ENCODE data around the gene OPCML. TPM values are rescaled to one million over a fixed set of nuclear protein-coding genes. Genes with fewer than 3 reads are reported as not detected.

Gene OPCML
- total RNA-seq, 4 donors from 2014 or later = 0.33 TPM; not detected in 3

- WGBS, 2 donors = 78 to 85% methylated on average over 5 of the region's 5 CpGs
- DNase-seq = no peak
Measured at GRCh38 chr11:132865623-132866022, 666.7 kb downstream of the OPCML start.

GRCh38 chr11:132864811-132865576 lies 667.3 kb downstream of the OPCML start:
- no peaks in the 10 kb centered on the region for H3K27me3 ChIP-seq
- no peak overlapping the region for H3K27ac ChIP-seq
- 90% methylated on average over 17 of the region's 17 CpGs for WGBS, 2 donors
- H3K4me1 ChIP-seq = no peaks in the 10 kb centered on the region
- TF ChIP-seq POLR2A (IDR thresholded peaks at IDR 0.05) = no peak
- no peak for TF ChIP-seq CTCF (IDR thresholded peaks at IDR 0.05)
- no peak overlapping the region for H3K4me3 ChIP-seq (replicated peaks in 1 of 3)
- H3K36me3 ChIP-seq = no peaks in the 10 kb centered on the region
- intact Hi-C loops (cut with DNase I) = no loop called here
- DNase-seq = no peak
- no peaks in the 10 kb centered on the region for H3K9me3 ChIP-seq

More at GRCh38 chr11:132865623-132866022, 666.7 kb downstream of the OPCML start:
- H3K9me3 ChIP-seq = no peaks in the 10 kb centered on the region
- H3K27me3 ChIP-seq = no peaks in the 10 kb centered on the region
- no peak overlapping the region for H3K27ac ChIP-seq
- no peaks in the 10 kb centered on the region for H3K4me1 ChIP-seq
- H3K4me3 ChIP-seq (replicated peaks in 1 of 3) = no peak overlapping the region
- no peaks in the 10 kb centered on the region for H3K36me3 ChIP-seq
- intact Hi-C loops (cut with DNase I) = no loop called here
- TF ChIP-seq POLR2A (IDR thresholded peaks at IDR 0.05) (no peak), CTCF (IDR thresholded peaks at IDR 0.05) (no peak)

GRCh38 chr11:132862933-132863332 lies 669.4 kb downstream of the OPCML start:
- intact Hi-C loops (cut with DNase I) = no loop called here
- Histone ChIP-seq H3K4me1 (no peaks in the 10 kb centered on the region), H3K9me3 (no peaks in the 10 kb centered on the region), H3K27me3 (no peaks in the 10 kb centered on the region), H3K4me3 (replicated peaks in 1 of 3) (no peak overlapping the region), H3K36me3 (no peaks in the 10 kb centered on the region), H3K27ac (no peak overlapping the region)
- 76 to 87% methylated on average over 5 of the region's 5 CpGs for WGBS, 2 donors
- TF ChIP-seq CTCF (IDR thresholded peaks at IDR 0.05) (no peak), POLR2A (IDR thresholded peaks at IDR 0.05) (no peak)
- DNase-seq = no peak

GRCh38 chr11:132862137-132862536 lies 670.2 kb downstream of the OPCML start:
- no peaks in the 10 kb centered on the region for H3K27me3 ChIP-seq
- WGBS, 2 donors = 88 to 90% methylated on average over 5 of the region's 5 CpGs
- TF ChIP-seq CTCF (IDR thresholded peaks at IDR 0.05) = no peak
- no peak for TF ChIP-seq POLR2A (IDR thresholded peaks at IDR 0.05)
- intact Hi-C loops (cut with DNase I) = no loop called here
- no peak for DNase-seq
- no peak overlapping the region for H3K27ac ChIP-seq
- no peaks in the 10 kb centered on the region for H3K4me1 ChIP-seq
- H3K9me3 ChIP-seq = no peaks in the 10 kb centered on the region
- no peak overlapping the region for H3K4me3 ChIP-seq (replicated peaks in 1 of 3)
- H3K36me3 ChIP-seq = no peaks in the 10 kb centered on the region

- 85% methylated on average over 6 of the region's 6 CpGs for WGBS, 2 donors
- DNase-seq = no peak
- intact Hi-C loops (cut with DNase I) = no loop called here
- TF ChIP-seq POLR2A (IDR thresholded peaks at IDR 0.05) (no peak), CTCF (IDR thresholded peaks at IDR 0.05) (no peak)
- H3K27ac ChIP-seq = no peak overlapping the region
- no peaks in the 10 kb centered on the region for H3K9me3 ChIP-seq
- no peaks in the 10 kb centered on the region for H3K27me3 ChIP-seq
- no peak overlapping the region for H3K4me3 ChIP-seq (replicated peaks in 1 of 3)
- no peaks in the 10 kb centered on the region for H3K36me3 ChIP-seq
- no peaks in the 10 kb centered on the region for H3K4me1 ChIP-seq
Measured at GRCh38 chr11:132859306-132859705, 673.0 kb downstream of the OPCML start.
